Ovary (tissue), 3 donors: ENCODE measurements around the gene SOD1.

Source experiments
- CTCF ChIP-seq, 3 donors: fragments of 450-650 bp in 2 of 3; fragments of 200-600 bp in 1 of 3; IDR thresholded peaks; one replicate each; pipeline versions ENCODE4 v1.5.1 to v1.8.0; 2016 to 2022; ENCODE audit warnings: antibody characterized with exemption in 3 of 3, mild to moderate bottlenecking in 1 of 3
- POLR2A ChIP-seq: fragments of 450-650 bp; IDR thresholded peaks from one replicate; pipeline ENCODE4 v1.6.1; 2017; ENCODE audit warnings: antibody characterized with exemption, mild to moderate bottlenecking, moderate library complexity
- donor health status: DM: no; HTN: no; CAD: no.

- TF ChIP-seq POLR2A (no peak), CTCF (IDR thresholded peaks at IDR 0.05) (no peak)
Observed at GRCh38 chr21:31623664-31624063, 35.8 kb upstream of the SOD1 start.
